SK-N-SH (cell line): ENCODE data around the gene IKZF1. TPM values are rescaled to one million over a fixed set of nuclear protein-coding genes. Genes with fewer than 3 reads are reported as not detected.

ENCODE experiments used
- CTCF ChIA-PET: fragments of 300-600, 350-600 bp; formaldehyde crosslinking; extraction: SDS; loops from one replicate; lab custom pipeline; 2021; lab: Yijun Ruan, JAX
- POLR2A ChIA-PET: fragments of 350-600 bp; sonication (Branson Sonifier 250); formaldehyde crosslinking; extraction: SDS; loops from one replicate; lab custom pipeline; 2020; ENCODE audit warnings: antibody characterized with exemption, inconsistent platforms; lab: Yijun Ruan, JAX
- DNase-seq: peaks from one replicate; pipeline ENCODE4 v3.0.0; 2012
- H2AFZ ChIP-seq: fragments of 200-600 bp; sonication (generic); 2 replicates; pipeline ENCODE4 v1.8.1; 2016; ENCODE audit warnings: antibody characterized with exemption, mild to moderate bottlenecking, low read depth
- H3F3A ChIP-seq: fragments of 200-600 bp; sonication (generic); replicated peaks from 2 replicates; pipeline ENCODE3; 2016; ENCODE audit warnings: antibody characterized with exemption, mild to moderate bottlenecking; ENCODE audit not compliant: insufficient read depth
- H3K27ac ChIP-seq, 2 experiments: fragments of 200-500 bp in 1 of 2; fragments of 200-600 bp in 1 of 2; sonication (Bioruptor generic) in 1 of 2; sonication (generic), shearing (Covaris generic) in 1 of 2; 2 replicates each; pipeline versions ENCODE4 v1.5.1 to v1.6.1; 2014 to 2016; ENCODE audit warnings: low read depth in 2 of 2, inconsistent platforms in 1 of 2, low read length in 1 of 2, mild to moderate bottlenecking in 1 of 2, mixed read lengths in 1 of 2
- H3K27me3 ChIP-seq: fragments of 200-600 bp; sonication (generic), shearing (Covaris generic); 2 replicates; pipeline ENCODE4 v1.6.1; 2016; ENCODE audit warnings: mixed run types; ENCODE audit not compliant: insufficient read depth
- H3K36me3 ChIP-seq, 2 experiments: fragments of 200-500 bp in 1 of 2; fragments of 200-600 bp in 1 of 2; sonication (Bioruptor generic) in 1 of 2; sonication (generic) in 1 of 2; replicated peaks in 1 of 2; 2 replicates each; pipeline versions ENCODE3 to v1.5.1; 2014 to 2016; ENCODE audit warnings: low read length in 1 of 2, mild to moderate bottlenecking in 1 of 2; ENCODE audit not compliant: insufficient read depth in 2 of 2, control insufficient read depth in 1 of 2
- H3K4me1 ChIP-seq, 2 experiments: fragments of 200-500 bp in 1 of 2; fragments of 200-600 bp in 1 of 2; sonication (Bioruptor generic) in 1 of 2; sonication (generic), shearing (Covaris generic) in 1 of 2; 2 replicates each; pipeline versions ENCODE4 v1.5.1 to v1.6.1; 2014 to 2016; ENCODE audit warnings: low read depth in 1 of 2, low read length in 1 of 2, mixed run types in 1 of 2; ENCODE audit not compliant: insufficient read depth in 2 of 2, control insufficient read depth in 1 of 2
- H3K4me2 ChIP-seq: fragments of 200-600 bp; sonication (generic), shearing (Covaris generic); 2 replicates; pipeline ENCODE4 v1.6.1; 2017; ENCODE audit warnings: mixed run types
- H3K4me3 ChIP-seq, 2 experiments: fragments of 200-500 bp in 1 of 2; fragments of 200-600 bp in 1 of 2; sonication (Bioruptor generic) in 1 of 2; sonication (generic), shearing (Covaris generic) in 1 of 2; 2 replicates each; pipeline versions ENCODE4 v1.5.1 to v1.8.1; 2014 to 2016; ENCODE audit warnings: low read depth in 2 of 2, inconsistent platforms in 1 of 2, low read length in 1 of 2, mild to moderate bottlenecking in 1 of 2, mixed read lengths in 1 of 2, moderate library complexity in 1 of 2
- H3K79me2 ChIP-seq: fragments of 200-600 bp; sonication (generic); 2 replicates; pipeline ENCODE4 v1.8.1; 2017; ENCODE audit warnings: mild to moderate bottlenecking; ENCODE audit not compliant: insufficient read depth
- H3K9ac ChIP-seq: fragments of 200-600 bp; sonication (generic); 2 replicates; pipeline ENCODE4 v1.6.1; 2017; ENCODE audit warnings: mixed run types
- H3K9me2 ChIP-seq: fragments of 200-600 bp; sonication (generic); 2 replicates; pipeline ENCODE4 v1.6.1; 2017; ENCODE audit warnings: mixed run types
- H3K9me3 ChIP-seq: fragments of 200-600 bp; sonication (generic); 2 replicates; pipeline ENCODE4 v1.6.1; 2017; ENCODE audit warnings: mixed run types, mild to moderate bottlenecking, moderate library complexity
- H4K20me1 ChIP-seq: fragments of 200-600 bp; sonication (generic); 2 replicates; pipeline ENCODE4 v1.6.1; 2017; ENCODE audit warnings: mild to moderate bottlenecking, mixed run types; ENCODE audit not compliant: insufficient read depth
- ELF1 ChIP-seq: IDR thresholded peaks from 2 replicates; pipeline ENCODE4 v1.4.0; 2012
- FOSL2 ChIP-seq: IDR thresholded peaks from 2 replicates; pipeline ENCODE4 v1.4.0; 2012; ENCODE audit warnings: low read depth, mild to moderate bottlenecking, moderate library complexity, borderline replicate concordance
- FOXM1 ChIP-seq: IDR thresholded peaks from 2 replicates; pipeline ENCODE4 v1.4.0; 2012; ENCODE audit warnings: low read depth, mild to moderate bottlenecking
- GABPA ChIP-seq: IDR thresholded peaks from 2 replicates; pipeline ENCODE4 v1.4.0; 2012; ENCODE audit warnings: low read depth, mild to moderate bottlenecking
- MEF2A ChIP-seq: IDR thresholded peaks from 2 replicates; pipeline ENCODE4 v1.4.0; 2012; ENCODE audit warnings: low read depth, borderline replicate concordance
- NRF1 ChIP-seq: IDR thresholded peaks from 2 replicates; pipeline ENCODE4 v1.6.1; 2012; ENCODE audit warnings: low read depth, mild to moderate bottlenecking, low read length
- RFX5 ChIP-seq: IDR thresholded peaks from 2 replicates; pipeline ENCODE4 v1.6.1; 2012; ENCODE audit warnings: mild to moderate bottlenecking, improper control_type of control experiment, low read length
- RXRA ChIP-seq: IDR thresholded peaks from 2 replicates; pipeline ENCODE4 v1.4.0; 2012; ENCODE audit warnings: low read depth, mild to moderate bottlenecking, borderline replicate concordance
- TCF12 ChIP-seq: IDR thresholded peaks from 2 replicates; pipeline ENCODE4 v1.4.0; 2012
- TEAD4 ChIP-seq: IDR thresholded peaks from 2 replicates; pipeline ENCODE4 v1.4.0; 2012; ENCODE audit warnings: mild to moderate bottlenecking, borderline replicate concordance; ENCODE audit not compliant: insufficient read depth
- WGBS: methylation state at CpG from one replicate; pipeline ENCODE4 v1.1.6; 2017; ENCODE audit warnings: low lambda C conversion rate; 5-methylcytosine and 5-hydroxymethylcytosine counted together
- polyA plus RNA-seq, 3 experiments: library from polyadenylated mRNA; depleted of rRNA; stranded (reverse); fragments of >200 nt; gene quantifications; 2 replicates each; pipeline ENCODE4 v1.2.3, GENCODE V29; 2012
- TF ChIP-seq, protein P1 (sequence below): IDR thresholded peaks from 2 replicates; pipeline ENCODE4; 2012
- TF ChIP-seq, protein P2 (sequence below): fragments of 200-600 bp; sonication (generic); IDR thresholded peaks from 2 replicates; pipeline ENCODE4 v1.6.1; 2017; ENCODE audit warnings: antibody characterized with exemption, mild to moderate bottlenecking, moderate library complexity
- TF ChIP-seq, protein P3 (sequence below): IDR thresholded peaks from 2 replicates; pipeline ENCODE4 v1.4.0; 2012; ENCODE audit warnings: low read depth
- TF ChIP-seq, protein P4 (sequence below): fragments of 150-350 bp; IDR thresholded peaks from 2 replicates; pipeline ENCODE4 v1.6.1; 2017; ENCODE audit warnings: antibody characterized with exemption, low read length, low read depth, borderline replicate concordance
- TF ChIP-seq, protein P5 (sequence below): IDR thresholded peaks from 2 replicates; pipeline ENCODE4 v1.4.0; 2012; ENCODE audit warnings: low read depth, borderline replicate concordance
- TF ChIP-seq, protein P6 (sequence below): IDR thresholded peaks from 2 replicates; pipeline ENCODE4 v1.4.0; 2012; ENCODE audit warnings: low read depth, borderline replicate concordance

Gene IKZF1
- polyA plus RNA-seq, 1 of the 3 experiments (the other 2 are of a cell fraction), result not detected

DNA sequence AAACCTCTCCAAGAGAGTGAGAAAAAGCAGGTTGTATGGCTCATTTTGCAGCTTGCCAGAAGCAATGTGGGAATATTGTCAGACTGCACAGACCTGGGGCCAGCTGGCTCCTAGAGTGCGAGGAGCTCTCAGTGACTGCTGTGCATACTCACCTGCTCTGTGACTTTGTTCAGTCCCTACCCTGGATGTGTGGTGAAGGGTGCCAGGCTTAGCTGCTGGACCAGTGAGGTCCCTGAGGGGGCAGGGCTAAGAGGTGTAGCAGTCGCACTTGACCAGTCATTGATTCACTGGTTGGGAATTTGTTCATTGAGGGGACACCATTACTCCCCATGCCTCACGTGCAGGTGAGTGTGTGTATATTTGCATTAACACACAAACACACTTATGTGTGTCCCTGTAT lies 60.1 kb downstream of the IKZF1 start:
- no peaks in the 10 kb centered on the region for H3F3A ChIP-seq
- H3K4me1 ChIP-seq, result peaks cover 0 to 9% of the 10 kb centered on the region in 2 experiments; a peak in 1 of 4 replicates
- no peaks in the 10 kb centered on the region for H3K36me3 ChIP-seq
- DNase-seq, result no peak
- H3K9ac ChIP-seq, result no peak overlapping the region
- H3K79me2 ChIP-seq, result no peaks in the 10 kb centered on the region
- H3K4me3 ChIP-seq, result no peak overlapping the region
- no peak overlapping the region for H2AFZ ChIP-seq
- no peak overlapping the region for H3K27ac ChIP-seq
- POLR2A ChIA-PET, result no interaction called here
- no peaks in the 10 kb centered on the region for H4K20me1 ChIP-seq
- CTCF ChIA-PET, result interaction anchor here (0.8 to 4.5 kb wide), 4 partner anchors 13 to 159 kb away, joined by 3 to 21 read pairs (median 3); no protein-coding TSS in a partner anchor
- 28% methylated on average over 3 of the region's 3 CpGs for WGBS
- TF ChIP-seq, protein P1, sequence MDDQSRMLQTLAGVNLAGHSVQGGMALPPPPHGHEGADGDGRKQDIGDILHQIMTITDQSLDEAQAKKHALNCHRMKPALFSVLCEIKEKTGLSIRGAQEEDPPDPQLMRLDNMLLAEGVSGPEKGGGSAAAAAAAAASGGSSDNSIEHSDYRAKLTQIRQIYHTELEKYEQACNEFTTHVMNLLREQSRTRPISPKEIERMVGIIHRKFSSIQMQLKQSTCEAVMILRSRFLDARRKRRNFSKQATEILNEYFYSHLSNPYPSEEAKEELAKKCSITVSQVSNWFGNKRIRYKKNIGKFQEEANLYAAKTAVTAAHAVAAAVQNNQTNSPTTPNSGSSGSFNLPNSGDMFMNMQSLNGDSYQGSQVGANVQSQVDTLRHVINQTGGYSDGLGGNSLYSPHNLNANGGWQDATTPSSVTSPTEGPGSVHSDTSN, result no peak
- no peak for TF ChIP-seq FOSL2
- H3K9me3 ChIP-seq, result peaks cover 2% of the 10 kb centered on the region; the same call in 1 of the 2 replicates
- H3K27me3 ChIP-seq, result no peaks in the 10 kb centered on the region
- no peaks in the 10 kb centered on the region for H3K9me2 ChIP-seq
- H3K4me2 ChIP-seq, result no peak overlapping the region

DNA sequence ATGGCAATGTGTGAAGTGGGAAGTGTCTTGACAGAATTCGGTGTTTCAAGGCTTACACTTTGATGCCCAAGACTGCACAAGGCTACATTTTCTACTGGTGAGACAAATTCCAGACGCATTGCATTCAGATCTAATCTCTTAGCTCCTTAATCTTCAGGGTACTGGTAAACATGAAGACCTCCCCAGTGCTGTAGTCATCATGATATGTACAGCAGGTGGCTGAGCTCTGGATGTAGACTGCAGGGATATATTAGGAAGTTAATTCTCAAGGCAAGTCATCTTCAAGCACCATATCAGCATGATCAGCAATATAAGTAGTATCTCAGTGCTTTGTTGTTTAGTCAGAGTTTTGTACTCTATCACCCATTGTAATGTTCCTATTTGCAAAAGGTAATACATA lies 61.8 kb downstream of the IKZF1 start:
- POLR2A ChIA-PET, result no interaction called here
- TF ChIP-seq, protein P2, sequence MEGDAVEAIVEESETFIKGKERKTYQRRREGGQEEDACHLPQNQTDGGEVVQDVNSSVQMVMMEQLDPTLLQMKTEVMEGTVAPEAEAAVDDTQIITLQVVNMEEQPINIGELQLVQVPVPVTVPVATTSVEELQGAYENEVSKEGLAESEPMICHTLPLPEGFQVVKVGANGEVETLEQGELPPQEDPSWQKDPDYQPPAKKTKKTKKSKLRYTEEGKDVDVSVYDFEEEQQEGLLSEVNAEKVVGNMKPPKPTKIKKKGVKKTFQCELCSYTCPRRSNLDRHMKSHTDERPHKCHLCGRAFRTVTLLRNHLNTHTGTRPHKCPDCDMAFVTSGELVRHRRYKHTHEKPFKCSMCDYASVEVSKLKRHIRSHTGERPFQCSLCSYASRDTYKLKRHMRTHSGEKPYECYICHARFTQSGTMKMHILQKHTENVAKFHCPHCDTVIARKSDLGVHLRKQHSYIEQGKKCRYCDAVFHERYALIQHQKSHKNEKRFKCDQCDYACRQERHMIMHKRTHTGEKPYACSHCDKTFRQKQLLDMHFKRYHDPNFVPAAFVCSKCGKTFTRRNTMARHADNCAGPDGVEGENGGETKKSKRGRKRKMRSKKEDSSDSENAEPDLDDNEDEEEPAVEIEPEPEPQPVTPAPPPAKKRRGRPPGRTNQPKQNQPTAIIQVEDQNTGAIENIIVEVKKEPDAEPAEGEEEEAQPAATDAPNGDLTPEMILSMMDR, result no peak
- TF ChIP-seq, protein P3, sequence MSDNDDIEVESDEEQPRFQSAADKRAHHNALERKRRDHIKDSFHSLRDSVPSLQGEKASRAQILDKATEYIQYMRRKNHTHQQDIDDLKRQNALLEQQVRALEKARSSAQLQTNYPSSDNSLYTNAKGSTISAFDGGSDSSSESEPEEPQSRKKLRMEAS, result no peak
- TF ChIP-seq RXRA, result no peak
- TF ChIP-seq MEF2A, result no peak
- no peak for TF ChIP-seq GABPA
- no peak for TF ChIP-seq RFX5
- TF ChIP-seq FOSL2, result no peak
- TF ChIP-seq FOXM1, result no peak
- TF ChIP-seq, protein P4, sequence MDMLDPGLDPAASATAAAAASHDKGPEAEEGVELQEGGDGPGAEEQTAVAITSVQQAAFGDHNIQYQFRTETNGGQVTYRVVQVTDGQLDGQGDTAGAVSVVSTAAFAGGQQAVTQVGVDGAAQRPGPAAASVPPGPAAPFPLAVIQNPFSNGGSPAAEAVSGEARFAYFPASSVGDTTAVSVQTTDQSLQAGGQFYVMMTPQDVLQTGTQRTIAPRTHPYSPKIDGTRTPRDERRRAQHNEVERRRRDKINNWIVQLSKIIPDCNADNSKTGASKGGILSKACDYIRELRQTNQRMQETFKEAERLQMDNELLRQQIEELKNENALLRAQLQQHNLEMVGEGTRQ, result no peak
- no peak for TF ChIP-seq ELF1
- TF ChIP-seq NRF1, result no peak
- TF ChIP-seq TEAD4, result no peak
- TF ChIP-seq, protein P5, sequence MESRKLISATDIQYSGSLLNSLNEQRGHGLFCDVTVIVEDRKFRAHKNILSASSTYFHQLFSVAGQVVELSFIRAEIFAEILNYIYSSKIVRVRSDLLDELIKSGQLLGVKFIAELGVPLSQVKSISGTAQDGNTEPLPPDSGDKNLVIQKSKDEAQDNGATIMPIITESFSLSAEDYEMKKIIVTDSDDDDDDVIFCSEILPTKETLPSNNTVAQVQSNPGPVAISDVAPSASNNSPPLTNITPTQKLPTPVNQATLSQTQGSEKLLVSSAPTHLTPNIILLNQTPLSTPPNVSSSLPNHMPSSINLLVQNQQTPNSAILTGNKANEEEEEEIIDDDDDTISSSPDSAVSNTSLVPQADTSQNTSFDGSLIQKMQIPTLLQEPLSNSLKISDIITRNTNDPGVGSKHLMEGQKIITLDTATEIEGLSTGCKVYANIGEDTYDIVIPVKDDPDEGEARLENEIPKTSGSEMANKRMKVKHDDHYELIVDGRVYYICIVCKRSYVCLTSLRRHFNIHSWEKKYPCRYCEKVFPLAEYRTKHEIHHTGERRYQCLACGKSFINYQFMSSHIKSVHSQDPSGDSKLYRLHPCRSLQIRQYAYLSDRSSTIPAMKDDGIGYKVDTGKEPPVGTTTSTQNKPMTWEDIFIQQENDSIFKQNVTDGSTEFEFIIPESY, result no peak
- no peak for TF ChIP-seq TCF12
- TF ChIP-seq, protein P6, sequence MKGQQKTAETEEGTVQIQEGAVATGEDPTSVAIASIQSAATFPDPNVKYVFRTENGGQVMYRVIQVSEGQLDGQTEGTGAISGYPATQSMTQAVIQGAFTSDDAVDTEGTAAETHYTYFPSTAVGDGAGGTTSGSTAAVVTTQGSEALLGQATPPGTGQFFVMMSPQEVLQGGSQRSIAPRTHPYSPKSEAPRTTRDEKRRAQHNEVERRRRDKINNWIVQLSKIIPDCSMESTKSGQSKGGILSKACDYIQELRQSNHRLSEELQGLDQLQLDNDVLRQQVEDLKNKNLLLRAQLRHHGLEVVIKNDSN, result no peak
- TF ChIP-seq, protein P1, result no peak

More for the DNA sequence above, 61.8 kb downstream of the IKZF1 start:
- Histone ChIP-seq H3K36me3 (no peaks in the 10 kb centered on the region), H3F3A (no peaks in the 10 kb centered on the region), H4K20me1 (no peaks in the 10 kb centered on the region), H3K4me3 (no peak overlapping the region), H3K9me2 (no peaks in the 10 kb centered on the region), H3K79me2 (no peaks in the 10 kb centered on the region), H3K9me3 (peaks cover 6% of the 10 kb centered on the region; the same call in 1 of the 2 replicates), H3K27ac (no peak overlapping the region), H3K27me3 (no peaks in the 10 kb centered on the region), H3K9ac (no peak overlapping the region), H2AFZ (no peak overlapping the region), H3K4me2 (no peak overlapping the region), H3K4me1 (no peaks in the 10 kb centered on the region)
- DNase-seq, result no peak
- CTCF ChIA-PET, result interaction anchor here (0.6 to 3.5 kb wide), 8 partner anchors 11 to 274 kb away, joined by 3 to 37 read pairs (median 4); no protein-coding TSS in a partner anchor
- 6% methylated on average over 2 of the region's 2 CpGs for WGBS
